HCT116 (cell line): ENCODE results near the gene RNF114.

ENCODE experiments used
- CEBPB ChIP-seq: IDR thresholded peaks from 2 replicates; pipeline ENCODE4 v1.6.1; 2012; ENCODE audit warnings: low read depth
- ELF1 ChIP-seq: IDR thresholded peaks from 2 replicates; pipeline ENCODE4 v1.6.1; 2012; ENCODE audit warnings: low read depth, borderline replicate concordance
- EZH2phosphoT487 ChIP-seq: fragments of 200-600 bp; IDR thresholded peaks from 2 replicates; pipeline ENCODE4 v1.6.1; 2018; ENCODE audit warnings: antibody characterized with exemption, borderline replicate concordance
- FOSL1 ChIP-seq: IDR thresholded peaks from 2 replicates; pipeline ENCODE4 v1.6.1; 2012; ENCODE audit warnings: low read depth
- POLR2A ChIP-seq: IDR thresholded peaks from 2 replicates; pipeline ENCODE4 v1.7.0; 2011; ENCODE audit warnings: borderline replicate concordance; ENCODE audit not compliant: insufficient read depth, insufficient read length; ENCODE audit errors: extremely low read depth
- POLR2AphosphoS5 ChIP-seq: IDR thresholded peaks from 2 replicates; pipeline ENCODE4 v1.6.1; 2011; ENCODE audit warnings: mild to moderate bottlenecking, low read depth, low read length, moderate library complexity
- RAD21 ChIP-seq: IDR thresholded peaks from 2 replicates; pipeline ENCODE4 v1.6.1; 2012; ENCODE audit warnings: low read depth, mild to moderate bottlenecking
- SIN3A ChIP-seq: IDR thresholded peaks from 2 replicates; pipeline ENCODE4 v1.6.1; 2012; ENCODE audit warnings: low read depth
- TCF7L2 ChIP-seq: IDR thresholded peaks from 2 replicates; pipeline ENCODE4 v1.7.0; 2011; ENCODE audit warnings: borderline replicate concordance, inconsistent platforms; ENCODE audit not compliant: insufficient read depth, insufficient read length; ENCODE audit errors: extremely low read depth
- YY1 ChIP-seq: IDR thresholded peaks from 2 replicates; pipeline ENCODE4 v1.6.1; 2011; ENCODE audit warnings: low read length, low read depth, moderate library complexity, mild to moderate bottlenecking; ENCODE audit not compliant: insufficient replicate concordance; ENCODE audit errors: extremely low read depth
- ZNF274 ChIP-seq: fragments of 200-500 bp; sonication (Bioruptor generic); IDR thresholded peaks from 2 replicates; pipeline ENCODE4 v1.6.1; 2014; ENCODE audit warnings: mild to moderate bottlenecking, low read depth, low read length, inconsistent platforms
- TF ChIP-seq, protein P1 (sequence below), 3 experiments: fragments of 200-600 bp in 1 of 3; sonication (generic) in 1 of 3; IDR thresholded peaks in 2 of 3; conservative IDR thresholded peaks in 1 of 3; 2 replicates each; pipeline ENCODE4 v1.5.1; 2012 to 2017; ENCODE audit warnings: low read depth in 2 of 3, low read length in 2 of 3, antibody characterized with exemption in 1 of 3, borderline replicate concordance in 1 of 3, control low read depth in 1 of 3, mild to moderate bottlenecking in 1 of 3, mixed read lengths in 1 of 3, mixed run types in 1 of 3, moderate library complexity in 1 of 3; ENCODE audit not compliant: insufficient read depth in 1 of 3
- TF ChIP-seq, protein P2 (sequence below): IDR thresholded peaks from 2 replicates; pipeline ENCODE4 v1.6.1; 2012; ENCODE audit warnings: low read depth
- TF ChIP-seq, protein P3 (sequence below): IDR thresholded peaks from 2 replicates; pipeline ENCODE4 v1.6.1; 2012

DNA sequence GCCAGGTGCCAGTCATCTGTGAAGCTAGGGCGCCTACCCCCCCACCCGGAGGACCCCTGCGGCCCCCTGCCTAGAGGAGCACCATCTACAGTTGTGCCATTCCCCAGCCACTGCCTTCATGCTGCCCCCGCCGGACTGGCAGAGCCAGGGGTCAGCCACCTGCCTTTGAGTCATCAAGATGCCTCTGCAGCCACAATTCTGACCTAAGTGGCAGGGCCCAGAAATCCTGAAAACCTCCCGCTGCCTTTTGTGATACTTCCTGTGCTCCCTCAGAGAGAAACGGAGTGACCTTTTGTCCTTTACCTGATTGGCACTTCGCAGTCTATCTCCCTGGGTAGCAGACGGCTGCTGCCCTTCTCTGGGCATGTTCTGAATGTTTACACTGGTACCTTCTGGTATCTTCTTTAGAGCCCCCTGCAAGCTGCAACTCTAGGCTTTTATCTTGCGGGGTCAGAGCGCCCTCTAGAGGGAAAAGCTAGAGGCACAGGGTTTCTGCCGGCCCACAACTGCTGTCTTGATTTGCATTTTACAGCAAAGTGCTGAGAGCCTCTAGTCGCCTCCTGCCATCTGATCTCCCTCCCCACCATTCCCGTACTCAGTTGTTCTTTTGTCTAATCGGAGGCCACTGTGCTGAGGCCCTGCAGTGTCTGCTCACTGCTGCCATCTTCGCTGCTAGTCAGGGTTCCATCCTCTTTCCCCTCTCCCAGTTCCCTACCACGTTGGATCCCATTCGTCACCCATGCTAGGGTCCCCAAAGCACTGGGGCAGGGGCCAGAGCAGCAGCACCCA is 47.8 kb upstream of the RNF114 start:
- TF ChIP-seq CEBPB (no peak), POLR2A (no peak), YY1 (no peak), RAD21 (peak; percentile 82), FOSL1 (no peak), TCF7L2 (peak; percentile 19), SIN3A (no peak), ZNF274 (no peak), ELF1 (no peak), POLR2AphosphoS5 (0 out of 2 replicates have a peak, but pooled peaks have one; percentile 21), EZH2phosphoT487 (no peak)
- TF ChIP-seq, protein P1, sequence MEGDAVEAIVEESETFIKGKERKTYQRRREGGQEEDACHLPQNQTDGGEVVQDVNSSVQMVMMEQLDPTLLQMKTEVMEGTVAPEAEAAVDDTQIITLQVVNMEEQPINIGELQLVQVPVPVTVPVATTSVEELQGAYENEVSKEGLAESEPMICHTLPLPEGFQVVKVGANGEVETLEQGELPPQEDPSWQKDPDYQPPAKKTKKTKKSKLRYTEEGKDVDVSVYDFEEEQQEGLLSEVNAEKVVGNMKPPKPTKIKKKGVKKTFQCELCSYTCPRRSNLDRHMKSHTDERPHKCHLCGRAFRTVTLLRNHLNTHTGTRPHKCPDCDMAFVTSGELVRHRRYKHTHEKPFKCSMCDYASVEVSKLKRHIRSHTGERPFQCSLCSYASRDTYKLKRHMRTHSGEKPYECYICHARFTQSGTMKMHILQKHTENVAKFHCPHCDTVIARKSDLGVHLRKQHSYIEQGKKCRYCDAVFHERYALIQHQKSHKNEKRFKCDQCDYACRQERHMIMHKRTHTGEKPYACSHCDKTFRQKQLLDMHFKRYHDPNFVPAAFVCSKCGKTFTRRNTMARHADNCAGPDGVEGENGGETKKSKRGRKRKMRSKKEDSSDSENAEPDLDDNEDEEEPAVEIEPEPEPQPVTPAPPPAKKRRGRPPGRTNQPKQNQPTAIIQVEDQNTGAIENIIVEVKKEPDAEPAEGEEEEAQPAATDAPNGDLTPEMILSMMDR (IDR thresholded peaks at IDR 0.05 in 2 of 3, conservative IDR thresholded peaks at IDR 0.05 in 1 of 3; ENCODE audit: borderline replicate concordance in 1 of 3, insufficient read depth in 1 of 3, low read depth in 2 of 3, low read length in 2 of 3), result peak; percentile 83 to 96 (median 86)
- TF ChIP-seq, protein P2, sequence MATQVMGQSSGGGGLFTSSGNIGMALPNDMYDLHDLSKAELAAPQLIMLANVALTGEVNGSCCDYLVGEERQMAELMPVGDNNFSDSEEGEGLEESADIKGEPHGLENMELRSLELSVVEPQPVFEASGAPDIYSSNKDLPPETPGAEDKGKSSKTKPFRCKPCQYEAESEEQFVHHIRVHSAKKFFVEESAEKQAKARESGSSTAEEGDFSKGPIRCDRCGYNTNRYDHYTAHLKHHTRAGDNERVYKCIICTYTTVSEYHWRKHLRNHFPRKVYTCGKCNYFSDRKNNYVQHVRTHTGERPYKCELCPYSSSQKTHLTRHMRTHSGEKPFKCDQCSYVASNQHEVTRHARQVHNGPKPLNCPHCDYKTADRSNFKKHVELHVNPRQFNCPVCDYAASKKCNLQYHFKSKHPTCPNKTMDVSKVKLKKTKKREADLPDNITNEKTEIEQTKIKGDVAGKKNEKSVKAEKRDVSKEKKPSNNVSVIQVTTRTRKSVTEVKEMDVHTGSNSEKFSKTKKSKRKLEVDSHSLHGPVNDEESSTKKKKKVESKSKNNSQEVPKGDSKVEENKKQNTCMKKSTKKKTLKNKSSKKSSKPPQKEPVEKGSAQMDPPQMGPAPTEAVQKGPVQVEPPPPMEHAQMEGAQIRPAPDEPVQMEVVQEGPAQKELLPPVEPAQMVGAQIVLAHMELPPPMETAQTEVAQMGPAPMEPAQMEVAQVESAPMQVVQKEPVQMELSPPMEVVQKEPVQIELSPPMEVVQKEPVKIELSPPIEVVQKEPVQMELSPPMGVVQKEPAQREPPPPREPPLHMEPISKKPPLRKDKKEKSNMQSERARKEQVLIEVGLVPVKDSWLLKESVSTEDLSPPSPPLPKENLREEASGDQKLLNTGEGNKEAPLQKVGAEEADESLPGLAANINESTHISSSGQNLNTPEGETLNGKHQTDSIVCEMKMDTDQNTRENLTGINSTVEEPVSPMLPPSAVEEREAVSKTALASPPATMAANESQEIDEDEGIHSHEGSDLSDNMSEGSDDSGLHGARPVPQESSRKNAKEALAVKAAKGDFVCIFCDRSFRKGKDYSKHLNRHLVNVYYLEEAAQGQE, result no peak
- TF ChIP-seq, protein P3, sequence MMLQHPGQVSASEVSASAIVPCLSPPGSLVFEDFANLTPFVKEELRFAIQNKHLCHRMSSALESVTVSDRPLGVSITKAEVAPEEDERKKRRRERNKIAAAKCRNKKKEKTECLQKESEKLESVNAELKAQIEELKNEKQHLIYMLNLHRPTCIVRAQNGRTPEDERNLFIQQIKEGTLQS, result no peak
